ENCODE measurements around the gene AP3B2.

DNA sequence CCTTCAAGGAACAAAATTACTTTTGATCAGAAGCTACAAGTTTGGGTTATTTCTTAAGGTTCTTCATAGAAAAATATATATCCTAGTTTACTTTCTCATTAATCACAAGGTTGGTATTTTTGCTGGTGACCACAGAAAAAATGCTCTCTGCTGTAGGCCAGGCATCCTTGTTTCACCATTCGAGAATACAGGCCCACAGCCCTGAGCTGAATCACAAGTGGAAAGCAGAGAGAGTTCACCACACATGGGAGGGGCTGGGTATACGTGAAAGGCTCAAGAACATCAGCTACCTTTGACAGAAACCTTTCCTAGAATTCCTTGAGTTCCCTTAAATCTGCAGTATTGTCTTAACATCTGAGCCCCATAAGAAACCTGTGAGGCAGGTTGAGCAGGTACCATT, 85.7 kb downstream of the AP3B2 start:
- TF ChIP-seq POLR2A (IDR thresholded peaks at IDR 0.05; ENCODE audit: low read depth, low read length) (no peak), POLR2AphosphoS5 (IDR thresholded peaks at IDR 0.05; ENCODE audit: insufficient read depth, low read depth, low read length) (no peak), EZH2 (IDR thresholded peaks at IDR 0.05; ENCODE audit: borderline replicate concordance, low read depth, low read length, severe bottlenecking) (no peak), GATA2 (IDR thresholded peaks at IDR 0.05; ENCODE audit: insufficient read depth, insufficient read length, low read depth, low read length) (no peak), MYC (IDR thresholded peaks at IDR 0.05; ENCODE audit: low read depth, low read length) (no peak)
- TF ChIP-seq, protein P1, sequence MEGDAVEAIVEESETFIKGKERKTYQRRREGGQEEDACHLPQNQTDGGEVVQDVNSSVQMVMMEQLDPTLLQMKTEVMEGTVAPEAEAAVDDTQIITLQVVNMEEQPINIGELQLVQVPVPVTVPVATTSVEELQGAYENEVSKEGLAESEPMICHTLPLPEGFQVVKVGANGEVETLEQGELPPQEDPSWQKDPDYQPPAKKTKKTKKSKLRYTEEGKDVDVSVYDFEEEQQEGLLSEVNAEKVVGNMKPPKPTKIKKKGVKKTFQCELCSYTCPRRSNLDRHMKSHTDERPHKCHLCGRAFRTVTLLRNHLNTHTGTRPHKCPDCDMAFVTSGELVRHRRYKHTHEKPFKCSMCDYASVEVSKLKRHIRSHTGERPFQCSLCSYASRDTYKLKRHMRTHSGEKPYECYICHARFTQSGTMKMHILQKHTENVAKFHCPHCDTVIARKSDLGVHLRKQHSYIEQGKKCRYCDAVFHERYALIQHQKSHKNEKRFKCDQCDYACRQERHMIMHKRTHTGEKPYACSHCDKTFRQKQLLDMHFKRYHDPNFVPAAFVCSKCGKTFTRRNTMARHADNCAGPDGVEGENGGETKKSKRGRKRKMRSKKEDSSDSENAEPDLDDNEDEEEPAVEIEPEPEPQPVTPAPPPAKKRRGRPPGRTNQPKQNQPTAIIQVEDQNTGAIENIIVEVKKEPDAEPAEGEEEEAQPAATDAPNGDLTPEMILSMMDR (IDR thresholded peaks at IDR 0.05; ENCODE audit: extremely low read depth in 1 of 2, insufficient read depth in 1 of 2, low read depth in 1 of 2, low read length in 2 of 2) = no peak
